ENCODE data around the gene ARMC3. TPM values are rescaled to one million over a fixed set of nuclear protein-coding genes. Genes with fewer than 3 reads are reported as not detected.
"Not testable (repeated sequence)": the region's sequence is repeated elsewhere in the genome, so short reads cannot be mapped to it uniquely, and the experiment has no call there.

ARMC3 gene
- total RNA-seq, 1 donor from 2014 or later, result 0.18 TPM

DNA sequence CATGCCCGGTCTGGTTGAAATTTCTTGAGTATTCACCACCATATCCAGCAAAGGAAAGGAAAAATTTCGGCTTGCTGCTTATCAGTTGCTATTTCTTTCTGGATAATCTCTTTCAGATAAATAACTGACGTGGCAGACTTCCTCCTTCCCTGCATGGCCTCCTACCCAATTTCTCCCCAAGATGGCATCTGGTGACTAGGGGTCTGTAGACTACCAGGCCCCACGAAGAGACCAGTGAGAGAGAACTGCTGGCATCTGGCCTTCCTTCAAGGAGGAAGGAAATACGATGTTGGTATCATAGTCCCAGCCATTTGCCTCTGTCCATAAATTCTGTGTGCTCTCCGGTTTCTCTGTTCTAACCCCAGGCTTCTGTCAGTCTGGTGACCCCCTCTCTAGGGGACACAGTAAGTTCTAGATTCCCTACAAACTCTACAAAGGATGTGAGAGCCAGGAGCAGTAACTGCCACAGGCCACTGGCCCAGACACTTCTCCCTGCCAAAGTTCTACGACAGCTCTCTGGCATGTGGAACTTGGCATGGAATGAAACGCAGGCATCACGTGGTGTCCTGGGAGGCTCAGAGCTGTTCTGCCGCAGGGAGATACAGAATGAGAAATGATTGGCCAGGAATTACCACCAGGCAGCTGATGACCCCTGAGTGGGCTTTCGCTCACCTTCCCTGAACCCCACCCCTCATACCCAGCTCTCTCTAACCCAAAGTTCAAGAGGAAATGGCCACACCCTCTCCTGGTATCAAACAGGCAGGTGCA lies 137.5 kb downstream of the ARMC3 start:
- ATAC-seq (peak; percentile 89), DNase-seq (ENCODE audit: low spot score) (peak; percentile 71)
- intact Hi-C loops (cut with DNase I), result no loop called here

DNA sequence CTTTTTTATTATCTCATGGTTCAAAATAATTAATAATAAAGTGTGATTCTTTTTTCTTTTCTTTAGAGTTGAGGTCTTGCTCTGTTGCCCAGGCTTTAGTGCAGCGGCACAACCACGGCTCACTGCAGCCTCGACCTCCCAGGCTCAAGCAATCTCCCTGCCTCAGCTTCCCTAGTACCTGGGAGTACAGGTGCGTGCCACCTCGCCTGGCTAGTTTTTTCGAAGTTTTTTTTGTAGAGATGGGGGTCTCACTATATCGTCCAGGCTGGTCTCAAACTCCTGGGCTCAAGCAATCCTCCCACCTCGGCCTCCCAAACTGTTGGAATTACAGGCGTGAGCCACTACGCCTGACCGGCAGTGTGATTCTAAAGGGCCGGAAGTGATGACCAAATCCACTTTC lies 139.5 kb downstream of the ARMC3 start:
- no peak for ATAC-seq
- intact Hi-C loops (cut with DNase I), result no loop called here
- DNase-seq (ENCODE audit: low spot score), result no peak

DNA sequence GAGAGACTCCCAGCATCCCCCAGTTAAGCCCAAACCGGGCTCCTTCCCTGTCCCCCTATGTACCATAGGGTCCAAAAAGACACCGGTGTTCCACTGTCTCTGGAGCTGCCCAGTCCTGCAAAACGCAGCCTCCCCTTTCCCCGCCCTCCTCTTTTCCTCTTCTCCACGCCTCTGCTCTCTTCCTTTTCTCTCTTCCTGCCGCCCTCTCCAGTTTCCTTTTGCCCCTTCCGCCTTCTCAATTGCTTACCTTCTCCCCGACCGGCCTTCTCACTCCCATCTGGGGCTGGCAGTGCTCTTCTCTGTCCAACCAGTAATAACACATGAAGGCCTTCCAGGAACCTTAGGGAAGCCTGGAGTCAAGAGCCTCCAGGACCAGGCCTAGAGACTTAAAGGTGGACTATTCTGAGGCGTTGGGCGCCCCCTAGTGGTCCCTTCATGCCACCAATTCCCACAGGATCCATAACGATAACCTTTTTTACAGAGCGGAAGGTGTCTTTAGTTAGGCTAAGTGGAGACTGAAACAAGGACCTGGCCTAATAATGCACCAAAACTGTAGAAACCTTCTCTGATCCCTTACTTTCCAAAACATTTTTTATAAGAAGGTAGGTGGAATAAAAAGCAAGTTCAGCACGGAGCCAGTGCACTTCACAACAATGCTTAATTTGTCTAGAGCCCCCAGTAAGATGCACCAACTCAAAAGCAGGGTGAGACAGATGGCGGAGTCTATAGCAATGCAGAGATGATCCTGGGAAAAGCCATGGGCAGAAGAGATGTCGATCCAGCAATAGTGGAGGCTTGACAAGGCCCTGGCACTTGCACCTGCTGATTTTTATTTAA lies 140.3 kb downstream of the ARMC3 start:
- ATAC-seq, result peak; percentile 71
- intact Hi-C loops (cut with DNase I), result no loop called here
- peak; percentile 73 for DNase-seq (ENCODE audit: low spot score)

DNA sequence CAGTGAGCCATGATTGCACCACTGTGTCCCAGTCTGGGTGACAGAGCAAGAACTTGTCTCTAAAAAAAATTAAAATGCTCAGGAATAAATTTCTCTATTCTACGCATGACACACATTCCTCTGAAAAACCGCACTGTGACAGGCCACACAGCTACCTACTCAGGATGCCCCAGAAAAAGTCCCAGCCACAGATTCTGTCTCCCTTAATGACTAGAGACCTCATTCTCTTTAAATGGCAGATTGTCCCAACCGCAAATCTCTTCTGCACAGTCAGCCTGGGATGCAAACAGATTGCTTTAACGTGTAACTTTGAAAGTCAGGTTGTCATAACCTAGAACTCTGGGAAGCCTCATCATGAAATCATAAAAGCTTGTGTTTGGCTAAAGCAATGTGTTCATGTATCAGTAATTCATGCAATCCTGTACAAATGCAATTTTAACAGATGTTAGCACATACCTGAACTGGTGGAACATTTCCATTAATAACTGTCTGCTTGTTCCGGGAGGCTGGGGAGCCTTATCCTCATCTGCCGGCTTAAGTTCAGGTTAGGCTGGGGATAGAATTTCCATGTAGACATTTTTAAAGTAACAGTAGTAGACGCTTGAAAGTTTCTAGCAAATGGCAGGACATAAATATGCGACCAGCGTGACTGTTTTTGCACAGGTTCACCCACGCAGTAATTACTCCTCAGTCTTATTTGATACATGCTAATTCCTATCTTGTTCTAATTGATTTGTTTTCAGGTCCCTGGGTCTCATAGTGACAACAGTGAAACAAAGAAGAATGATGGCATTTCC lies 141.4 kb downstream of the ARMC3 start:
- DNase-seq (ENCODE audit: low spot score) (no peak), ATAC-seq (no peak)
- intact Hi-C loops (cut with DNase I), result no loop called here

DNA sequence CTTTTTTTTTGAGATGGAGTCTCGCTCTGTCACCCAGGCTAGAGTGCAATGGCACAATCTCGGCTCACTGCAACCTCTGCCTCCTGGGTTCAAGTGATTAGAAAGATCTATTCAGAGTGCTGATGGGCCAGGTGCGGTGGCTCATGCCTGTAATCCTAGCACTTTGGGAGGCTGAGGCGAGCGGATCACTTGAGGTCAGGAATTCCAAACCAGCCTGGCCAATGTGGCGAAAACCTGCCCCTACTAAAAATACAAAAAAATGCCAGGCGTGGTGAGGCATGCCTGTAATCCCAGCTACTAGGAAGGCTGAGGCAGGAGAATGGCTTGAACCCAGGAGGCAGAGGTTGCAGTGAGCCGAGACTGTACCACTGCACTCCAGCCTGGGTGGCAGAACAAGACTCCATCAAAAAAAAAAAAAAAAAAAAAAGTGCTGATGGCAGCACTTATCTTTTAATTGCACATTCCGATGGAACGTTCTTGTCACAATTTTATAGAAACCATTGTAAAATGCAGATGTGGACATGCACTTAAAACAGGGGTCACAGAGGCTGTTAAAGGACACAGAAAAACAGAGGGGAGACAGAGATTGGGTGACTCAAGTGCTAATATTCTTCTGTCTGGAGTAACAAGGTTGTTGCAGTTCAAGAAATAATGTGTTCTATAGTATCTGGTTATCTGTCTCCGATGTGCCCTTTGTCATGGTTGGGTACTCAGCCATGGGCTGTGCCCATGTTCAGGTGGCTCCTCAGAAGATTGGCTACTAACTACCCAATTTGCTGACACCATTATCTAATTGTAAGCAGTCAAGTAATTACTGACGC lies 142.4 kb downstream of the ARMC3 start:
- intact Hi-C loops (cut with DNase I); ATAC-seq; DNase-seq (ENCODE audit: low spot score): not testable (repeated sequence)

DNA sequence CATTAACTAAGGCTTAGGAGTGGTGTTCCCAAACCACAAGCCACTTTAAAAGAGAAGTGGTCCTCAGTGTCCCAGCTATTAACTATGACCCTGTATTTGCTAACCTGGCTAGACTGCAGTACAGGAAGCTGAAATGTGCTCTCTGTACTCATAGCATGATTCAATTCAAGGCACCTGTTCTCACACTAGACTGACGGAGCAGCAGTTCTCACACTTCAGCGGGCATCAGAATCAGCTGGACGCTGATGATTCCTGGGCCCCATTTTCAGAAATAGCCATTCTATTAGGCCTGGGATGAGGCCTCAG lies 143.0 kb downstream of the ARMC3 start:
- no peak for ATAC-seq
- DNase-seq (ENCODE audit: low spot score), result no peak
- intact Hi-C loops (cut with DNase I), result no loop called here

DNA sequence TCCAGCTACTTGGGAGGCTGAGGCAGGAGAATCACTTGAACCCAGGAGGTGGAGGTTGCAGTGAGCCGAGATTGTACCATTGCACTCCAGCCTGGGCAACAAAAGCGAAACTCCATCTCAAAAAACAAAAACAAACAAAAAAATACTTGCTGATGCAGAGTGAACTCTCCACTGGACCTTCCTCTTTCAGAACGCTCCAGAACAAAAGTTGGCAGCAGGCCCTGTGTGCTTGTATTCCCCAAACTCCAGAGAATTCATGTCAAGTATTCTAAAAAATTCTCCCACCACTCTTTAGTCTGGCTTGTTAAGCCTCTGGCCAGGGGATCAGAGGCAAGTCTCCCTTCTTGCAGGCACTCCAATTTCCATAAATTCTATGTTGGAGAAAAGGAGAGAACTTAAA lies 144.7 kb downstream of the ARMC3 start:
- intact Hi-C loops (cut with DNase I); DNase-seq (ENCODE audit: low spot score): not testable (repeated sequence)

DNA sequence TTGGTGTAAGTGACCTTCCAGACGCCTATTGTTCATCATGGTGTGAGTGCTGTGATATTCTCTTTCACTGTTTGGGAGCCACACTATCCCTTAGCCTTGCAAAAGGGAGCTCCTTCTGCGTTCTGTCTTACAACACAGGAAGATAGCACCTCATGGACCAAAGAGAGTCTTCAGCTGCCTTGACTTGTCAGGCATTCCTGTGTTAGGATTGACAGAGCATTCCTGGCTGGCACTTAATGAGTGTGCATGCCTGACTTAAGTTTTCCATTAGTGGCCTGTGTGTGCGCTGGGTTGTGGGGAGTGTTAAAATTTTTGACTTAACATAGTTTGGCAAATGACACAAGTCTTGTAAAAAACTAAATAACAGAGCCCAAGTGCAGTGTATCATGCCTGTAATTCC lies 145.7 kb downstream of the ARMC3 start:
- intact Hi-C loops (cut with DNase I), result no loop called here
- ATAC-seq (no peak), DNase-seq (ENCODE audit: low spot score) (no peak)

More for the DNA sequence above, 144.7 kb downstream of the ARMC3 start:
- not testable (repeated sequence) for ATAC-seq

DNA sequence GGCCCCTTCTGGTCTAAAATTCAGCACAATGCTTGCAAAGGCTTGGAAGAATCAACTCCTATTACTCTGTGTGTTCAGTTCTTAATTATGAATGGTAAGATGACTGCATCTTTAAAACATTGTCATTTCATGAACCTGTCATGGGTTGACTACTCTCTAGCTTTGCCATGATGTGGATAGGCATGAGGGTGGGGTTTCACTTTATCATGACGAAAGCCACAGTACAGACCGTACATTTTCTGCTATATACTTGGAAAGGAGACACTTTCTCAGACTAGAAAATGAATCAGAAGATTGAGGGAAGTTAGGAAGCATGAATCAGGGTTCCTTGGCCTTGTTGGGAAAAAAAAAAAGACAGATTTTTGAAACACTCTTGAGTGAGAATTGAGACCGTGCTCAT lies 147.8 kb downstream of the ARMC3 start:
- no peak for ATAC-seq
- DNase-seq (ENCODE audit: low spot score), result no peak
- intact Hi-C loops (cut with DNase I), result no loop called here

DNA sequence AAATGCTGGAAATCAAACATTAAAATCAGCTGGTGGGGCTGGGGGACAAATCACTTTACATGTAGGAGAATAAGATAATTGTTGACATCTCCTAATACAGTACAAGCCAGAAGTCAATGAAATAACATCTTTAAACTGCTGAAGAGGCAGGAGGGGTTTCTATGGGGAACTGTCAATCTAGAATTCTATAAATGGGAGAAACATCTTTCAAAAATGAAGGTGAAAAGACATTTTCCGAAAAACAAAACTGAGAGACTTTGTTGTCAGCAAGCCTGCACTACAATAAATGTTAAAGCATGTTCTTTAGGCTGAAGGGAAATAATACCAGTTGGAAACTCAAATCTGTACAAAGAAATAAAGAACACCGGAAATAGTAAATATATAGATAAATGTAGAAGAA lies 150.3 kb downstream of the ARMC3 start:
- no peak for DNase-seq (ENCODE audit: low spot score)
- intact Hi-C loops (cut with DNase I), result no loop called here
- no peak for ATAC-seq

DNA sequence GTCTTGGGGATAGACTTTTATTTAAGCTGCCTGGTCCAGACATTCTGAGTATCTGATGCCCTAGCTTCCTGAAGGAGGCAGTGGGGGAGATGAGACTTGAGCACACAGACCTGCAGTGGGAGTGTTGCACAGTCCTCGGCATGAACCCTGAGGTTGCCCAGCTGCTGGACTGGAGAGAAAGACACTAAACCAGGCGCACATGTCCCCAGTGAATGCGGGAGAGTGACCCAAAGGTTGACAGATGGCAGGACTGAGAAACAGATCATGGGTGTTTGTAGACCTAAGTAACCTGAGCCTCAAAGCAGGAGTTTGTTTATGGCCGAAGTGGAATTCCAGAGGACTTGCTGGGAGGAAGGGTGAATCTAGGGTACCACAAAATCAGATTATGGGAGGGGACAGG lies 151.8 kb downstream of the ARMC3 start:
- intact Hi-C loops (cut with DNase I), result no loop called here
- ATAC-seq (no peak), DNase-seq (ENCODE audit: low spot score) (no peak)

DNA sequence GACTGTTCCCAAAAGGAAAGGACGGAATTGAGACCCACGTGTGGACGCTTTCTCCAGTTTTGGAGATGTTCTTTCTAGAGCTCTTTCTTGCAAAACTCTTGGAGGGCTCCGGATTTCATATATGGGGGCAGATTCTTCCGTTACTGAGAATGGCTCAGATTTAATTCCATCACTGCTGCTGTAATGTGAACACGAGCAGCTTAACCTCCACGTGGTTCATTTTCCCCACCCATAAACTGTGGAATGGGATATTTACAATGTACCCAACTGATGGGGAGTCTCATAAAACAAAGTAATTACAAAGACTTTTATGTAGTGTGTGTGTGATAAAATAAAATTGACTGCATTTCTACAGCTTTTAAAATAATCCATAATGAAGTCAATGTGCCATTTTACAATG lies 152.4 kb downstream of the ARMC3 start:
- intact Hi-C loops (cut with DNase I), result no loop called here
- DNase-seq (ENCODE audit: low spot score), result no peak
- ATAC-seq, result no peak

DNA sequence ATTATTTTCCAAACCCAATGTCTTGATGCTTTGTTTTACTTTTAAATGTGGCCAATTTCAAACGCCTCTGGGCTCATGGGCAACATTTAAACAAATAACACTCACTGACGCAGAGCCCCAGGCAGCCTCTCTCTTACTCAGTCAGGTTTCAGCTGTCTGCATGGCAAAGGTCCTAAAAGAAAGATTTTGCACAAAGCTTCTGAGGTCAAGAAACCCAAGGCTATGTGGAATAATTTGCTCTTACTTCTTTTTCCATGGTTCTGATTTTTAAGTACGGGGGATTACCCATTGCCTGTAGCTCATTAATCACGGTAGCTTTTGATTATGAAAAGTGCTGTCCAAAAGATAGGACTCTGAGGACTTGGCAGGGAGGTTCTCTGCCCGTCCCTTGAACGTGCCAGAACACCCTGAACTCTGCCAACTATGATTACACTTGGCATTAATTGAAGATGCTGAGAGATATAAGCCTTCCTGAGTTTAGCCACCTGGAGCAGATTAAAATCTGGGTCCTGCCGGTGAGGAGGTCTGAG lies 153.4 kb downstream of the ARMC3 start:
- DNase-seq (ENCODE audit: low spot score) (no peak), ATAC-seq (no peak)
- intact Hi-C loops (cut with DNase I), result no loop called here

DNA sequence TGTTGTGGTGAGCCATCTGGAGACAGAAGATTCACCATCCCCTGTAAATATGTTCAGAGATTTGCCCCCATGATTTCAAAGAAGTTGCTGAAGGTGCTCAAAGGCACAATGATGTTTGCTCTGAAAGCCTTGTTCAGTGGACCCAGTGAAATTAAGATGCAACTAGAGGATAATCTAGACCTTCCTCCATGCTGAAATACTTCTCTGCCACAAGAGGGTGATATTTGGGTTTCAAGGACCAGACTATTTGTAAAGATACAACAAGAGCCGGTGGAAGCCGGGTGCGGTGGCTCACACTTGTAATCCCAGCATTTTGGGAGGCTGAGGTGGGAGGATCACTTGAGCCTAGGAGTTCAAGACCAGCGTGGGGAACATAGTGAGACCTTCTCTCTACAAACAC lies 154.0 kb downstream of the ARMC3 start:
- ATAC-seq (no peak), DNase-seq (ENCODE audit: low spot score) (no peak)
- intact Hi-C loops (cut with DNase I), result no loop called here

Other genes starting within 250 kb of the ARMC3 start
- gene PIP4K2A, start 213.5 kb upstream of the ARMC3 start, total RNA-seq, result 64.2 TPM
- gene MSRB2, start 167.5 kb downstream of the ARMC3 start, total RNA-seq, result 16.4 TPM

Measured in sciatic nerve (tissue), 2 donors.